Measurements from ENCODE around the gene DYNC2I2. TPM values are rescaled to one million over a fixed set of nuclear protein-coding genes. Genes with fewer than 3 reads are reported as not detected.
A peak's percentile ranks its signal among the peaks of the same experiment; 100 is the strongest.

The DYNC2I2 gene
- total RNA-seq, 1 donor from 2014 or later: 45.9 TPM

- H2AFZ ChIP-seq (replicated peaks): no peak overlapping the region
- Mint-ChIP-seq H3K36me3 (peaks cover 18% of the 10 kb centered on the region), H3K27me3 (ENCODE audit: insufficient read depth, low read depth) (peaks cover 9% of the 10 kb centered on the region), H3K27ac (peak overlapping the region; percentile 30), H3K4me1 (peaks cover 3% of the 10 kb centered on the region), H3K9me3 (no peaks in the 10 kb centered on the region), H3K4me3 (peak overlapping the region; percentile 20)
- H3F3A ChIP-seq (ENCODE audit: low read depth): no peaks in the 10 kb centered on the region
- no peaks in the 10 kb centered on the region for H3K36me3 ChIP-seq
- TF ChIP-seq EZH2phosphoT487 (IDR thresholded peaks at IDR 0.05) (no peak), EZH2 (IDR thresholded peaks at IDR 0.05) (no peak)
- no peaks in the 10 kb centered on the region for H3K79me2 ChIP-seq (ENCODE audit: low read depth)
- no peaks in the 10 kb centered on the region for H3K27me3 ChIP-seq
- no peak overlapping the region for H3K4me2 ChIP-seq
- H3K27ac ChIP-seq: no peak overlapping the region
- no peaks in the 10 kb centered on the region for H3K9me3 ChIP-seq (ENCODE audit: low read depth)
- no peak overlapping the region for H3K9ac ChIP-seq
- no peak overlapping the region for H3K4me3 ChIP-seq
- H4K20me1 ChIP-seq (ENCODE audit: low read depth): peaks cover 25% of the 10 kb centered on the region
- no peaks in the 10 kb centered on the region for H3K4me1 ChIP-seq
- DNase-seq (ENCODE audit: low spot score): no peak
These were observed 25.0 kb downstream of the DYNC2I2 start for GRCh38 chr9:128631636-128632035.

- Mint-ChIP-seq H3K27ac (no peak overlapping the region), H3K36me3 (peaks cover 29% of the 10 kb centered on the region), H3K9me3 (no peaks in the 10 kb centered on the region), H3K4me1 (peaks cover 3% of the 10 kb centered on the region), H3K27me3 (ENCODE audit: insufficient read depth, low read depth) (peaks cover 12% of the 10 kb centered on the region), H3K4me3 (no peak overlapping the region)
- Histone ChIP-seq H3K4me1 (no peaks in the 10 kb centered on the region), H3K27me3 (no peaks in the 10 kb centered on the region), H2AFZ (replicated peaks) (no peak overlapping the region), H3K4me3 (no peak overlapping the region), H3K36me3 (no peaks in the 10 kb centered on the region), H3K79me2 (ENCODE audit: low read depth) (no peaks in the 10 kb centered on the region), H4K20me1 (ENCODE audit: low read depth) (peaks cover 9% of the 10 kb centered on the region), H3K9ac (no peak overlapping the region), H3K9me3 (ENCODE audit: low read depth) (no peaks in the 10 kb centered on the region), H3K4me2 (no peak overlapping the region), H3K27ac (peak overlapping the region; percentile 13), H3F3A (ENCODE audit: low read depth) (no peaks in the 10 kb centered on the region)
- no peak for DNase-seq (ENCODE audit: low spot score)
- TF ChIP-seq EZH2phosphoT487 (IDR thresholded peaks at IDR 0.05): no peak
- no peak for TF ChIP-seq EZH2 (IDR thresholded peaks at IDR 0.05)
- TF ChIP-seq, protein P1, sequence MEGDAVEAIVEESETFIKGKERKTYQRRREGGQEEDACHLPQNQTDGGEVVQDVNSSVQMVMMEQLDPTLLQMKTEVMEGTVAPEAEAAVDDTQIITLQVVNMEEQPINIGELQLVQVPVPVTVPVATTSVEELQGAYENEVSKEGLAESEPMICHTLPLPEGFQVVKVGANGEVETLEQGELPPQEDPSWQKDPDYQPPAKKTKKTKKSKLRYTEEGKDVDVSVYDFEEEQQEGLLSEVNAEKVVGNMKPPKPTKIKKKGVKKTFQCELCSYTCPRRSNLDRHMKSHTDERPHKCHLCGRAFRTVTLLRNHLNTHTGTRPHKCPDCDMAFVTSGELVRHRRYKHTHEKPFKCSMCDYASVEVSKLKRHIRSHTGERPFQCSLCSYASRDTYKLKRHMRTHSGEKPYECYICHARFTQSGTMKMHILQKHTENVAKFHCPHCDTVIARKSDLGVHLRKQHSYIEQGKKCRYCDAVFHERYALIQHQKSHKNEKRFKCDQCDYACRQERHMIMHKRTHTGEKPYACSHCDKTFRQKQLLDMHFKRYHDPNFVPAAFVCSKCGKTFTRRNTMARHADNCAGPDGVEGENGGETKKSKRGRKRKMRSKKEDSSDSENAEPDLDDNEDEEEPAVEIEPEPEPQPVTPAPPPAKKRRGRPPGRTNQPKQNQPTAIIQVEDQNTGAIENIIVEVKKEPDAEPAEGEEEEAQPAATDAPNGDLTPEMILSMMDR (IDR thresholded peaks at IDR 0.05): no peak
These were observed 26.6 kb downstream of the DYNC2I2 start for GRCh38 chr9:128629852-128630545.

GRCh38 chr9:128629136-128629535 lies 27.5 kb downstream of the DYNC2I2 start:
- Histone ChIP-seq H3K27me3 (no peaks in the 10 kb centered on the region), H3K79me2 (ENCODE audit: low read depth) (no peaks in the 10 kb centered on the region), H3F3A (ENCODE audit: low read depth) (no peaks in the 10 kb centered on the region), H3K4me3 (no peak overlapping the region), H2AFZ (replicated peaks) (no peak overlapping the region), H3K4me2 (no peak overlapping the region), H3K9me3 (ENCODE audit: low read depth) (no peaks in the 10 kb centered on the region), H3K36me3 (no peaks in the 10 kb centered on the region), H4K20me1 (ENCODE audit: low read depth) (peaks cover 3% of the 10 kb centered on the region), H3K4me1 (no peaks in the 10 kb centered on the region), H3K9ac (no peak overlapping the region), H3K27ac (no peak overlapping the region)
- no peaks in the 10 kb centered on the region for H3K9me3 Mint-ChIP-seq
- H3K4me1 Mint-ChIP-seq: peaks cover 3% of the 10 kb centered on the region
- H3K4me3 Mint-ChIP-seq: no peak overlapping the region
- DNase-seq (ENCODE audit: low spot score): no peak
- H3K36me3 Mint-ChIP-seq: peaks cover 36% of the 10 kb centered on the region
- peak overlapping the region; percentile 22 for H3K27ac Mint-ChIP-seq
- no peak for TF ChIP-seq EZH2 (IDR thresholded peaks at IDR 0.05)
- TF ChIP-seq, protein P1 (IDR thresholded peaks at IDR 0.05): no peak
- TF ChIP-seq EZH2phosphoT487 (IDR thresholded peaks at IDR 0.05): no peak
- peaks cover 12% of the 10 kb centered on the region for H3K27me3 Mint-ChIP-seq (ENCODE audit: insufficient read depth, low read depth)

GRCh38 chr9:128628471-128629048 lies 28.1 kb downstream of the DYNC2I2 start:
- H3K27me3 Mint-ChIP-seq (ENCODE audit: insufficient read depth, low read depth): peaks cover 10% of the 10 kb centered on the region
- Histone ChIP-seq H3K27ac (no peak overlapping the region), H3K4me1 (no peaks in the 10 kb centered on the region), H2AFZ (replicated peaks) (no peak overlapping the region), H3K9ac (no peak overlapping the region), H3K4me3 (no peak overlapping the region), H3K27me3 (no peaks in the 10 kb centered on the region), H3K79me2 (ENCODE audit: low read depth) (no peaks in the 10 kb centered on the region), H3K36me3 (no peaks in the 10 kb centered on the region), H3K9me3 (ENCODE audit: low read depth) (no peaks in the 10 kb centered on the region), H4K20me1 (ENCODE audit: low read depth) (peaks cover 3% of the 10 kb centered on the region), H3K4me2 (no peak overlapping the region), H3F3A (ENCODE audit: low read depth) (no peaks in the 10 kb centered on the region)
- H3K9me3 Mint-ChIP-seq: no peaks in the 10 kb centered on the region
- peaks cover 3% of the 10 kb centered on the region for H3K4me1 Mint-ChIP-seq
- peak; percentile 34 for DNase-seq (ENCODE audit: low spot score)
- TF ChIP-seq EZH2phosphoT487 (IDR thresholded peaks at IDR 0.05): no peak
- TF ChIP-seq, protein P1 (IDR thresholded peaks at IDR 0.05): no peak
- TF ChIP-seq EZH2 (IDR thresholded peaks at IDR 0.05): no peak
- H3K27ac Mint-ChIP-seq: peak overlapping the region; percentile 22
- H3K36me3 Mint-ChIP-seq: peaks cover 34% of the 10 kb centered on the region
- no peak overlapping the region for H3K4me3 Mint-ChIP-seq

All from neural progenitor cell (in vitro differentiated cells).